A673 (cell line): ENCODE results near the gene ISG20L2. TPM values are rescaled to one million over a fixed set of nuclear protein-coding genes. Genes with fewer than 3 reads are reported as not detected.

Experiments used
- BruUV-seq: library from RNA; stranded (reverse); fragments of 400-500 nt; replicated peaks from 2 replicates; lab custom pipeline; 2021; lab: Mats Ljungman, UMichigan
- CTCF ChIA-PET: fragments of 300-600 bp; sonication (Branson Sonifier 250); formaldehyde crosslinking; loops from one replicate; lab custom pipeline; 2022; ENCODE audit warnings: antibody characterized with exemption; lab: Charles Lee
- POLR2A ChIA-PET: fragments of 300-600 bp; sonication (Branson Sonifier 250); formaldehyde crosslinking; loops from one replicate; lab custom pipeline; 2022; ENCODE audit warnings: antibody characterized with exemption; ENCODE audit not compliant: low non-redundant PET; lab: Charles Lee
- DNase-seq: peaks from one replicate; pipeline ENCODE4 v3.0.0-alpha.2; 2015; ENCODE audit warnings: low spot score
- H3K27ac ChIP-seq: fragments of 200-600 bp; sonication (generic); 2 replicates; pipeline ENCODE4 v1.5.1; 2016; ENCODE audit warnings: mixed run types, low read depth, mild to moderate bottlenecking, mixed read lengths, antibody characterized with exemption, low read length; ENCODE audit not compliant: poor library complexity, severe bottlenecking
- H3K27me3 ChIP-seq: fragments of 200-600 bp; sonication (generic); replicated peaks from 2 replicates; pipeline ENCODE4 v1.6.1; 2017; ENCODE audit warnings: mixed run types, low read depth, mild to moderate bottlenecking, mixed read lengths, antibody characterized with exemption, low read length; ENCODE audit not compliant: insufficient read depth, poor library complexity
- H3K36me3 ChIP-seq: fragments of 200-600 bp; sonication (generic); 2 replicates; pipeline ENCODE4 v1.6.1; 2016; ENCODE audit warnings: mixed run types, mild to moderate bottlenecking, mixed read lengths, antibody characterized with exemption, low read length; ENCODE audit not compliant: insufficient read depth, poor library complexity, severe bottlenecking
- H3K4me1 ChIP-seq: fragments of 200-600 bp; sonication (generic); 2 replicates; pipeline ENCODE4 v1.6.1; 2017; ENCODE audit warnings: mixed run types, mild to moderate bottlenecking, mixed read lengths, antibody characterized with exemption, low read length; ENCODE audit not compliant: insufficient read depth, poor library complexity, severe bottlenecking
- H3K4me3 ChIP-seq: fragments of 200-600 bp; sonication (generic); 2 replicates; pipeline ENCODE4 v1.5.1; 2016; ENCODE audit warnings: low read depth, mixed run types, mild to moderate bottlenecking, mixed read lengths, low read length; ENCODE audit not compliant: poor library complexity, severe bottlenecking
- H3K9me3 ChIP-seq: fragments of 200-600 bp; sonication (generic); 2 replicates; pipeline ENCODE4 v1.6.1; 2016; ENCODE audit warnings: mixed run types, low read depth, mild to moderate bottlenecking, mixed read lengths, antibody characterized with exemption, low read length; ENCODE audit not compliant: poor library complexity, severe bottlenecking
- EZH2 ChIP-seq: fragments of 200-600 bp; sonication (generic); IDR thresholded peaks from 2 replicates; pipeline ENCODE4 v1.6.1; 2017; ENCODE audit warnings: borderline replicate concordance, low read depth, mild to moderate bottlenecking, mixed read lengths, antibody characterized with exemption, low read length; ENCODE audit not compliant: poor library complexity, severe bottlenecking
- intact Hi-C: fragments of 100-400 bp; cut with micrococcal nuclease; formaldehyde crosslinking; loops from one replicate; pipeline ENCODE4 v1.10.0; 2022; ENCODE audit not compliant: unreplicated experiment
- total RNA-seq: library from RNA; stranded (reverse); gene quantifications from 2 replicates; pipeline ENCODE4 v1.2.3, GENCODE V29; 2021
- TF ChIP-seq, protein P1 (sequence below): fragments of 300-800, 200-600 bp; sonication (generic); conservative IDR thresholded peaks from 2 replicates; pipeline ENCODE4 v1.5.1; 2017; ENCODE audit warnings: low read depth, mild to moderate bottlenecking, antibody characterized with exemption, low read length, moderate library complexity, mixed read lengths

Gene ISG20L2
- total RNA-seq, 1 experiment from 2014 or later = 46.5 TPM

DNA sequence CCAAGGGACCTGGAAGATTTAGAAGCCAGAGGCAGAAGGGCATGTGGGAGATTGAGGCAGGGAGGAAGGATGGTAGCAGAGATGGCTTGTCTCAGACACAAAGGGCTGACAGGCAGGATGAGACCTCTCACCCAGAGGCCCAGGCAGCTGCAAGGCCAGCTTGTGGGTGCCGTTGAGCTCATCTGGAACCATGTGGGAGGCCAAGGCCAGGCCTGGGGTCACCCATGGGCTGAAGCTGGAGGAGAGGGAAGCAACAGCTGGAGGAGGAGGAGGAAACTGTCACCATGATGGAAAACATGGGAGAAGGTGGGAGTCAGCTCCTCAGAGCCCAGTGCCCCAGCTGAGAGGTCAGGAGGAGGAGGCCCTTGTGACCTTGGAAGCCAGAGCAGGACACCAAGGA is 29.6 kb downstream of the ISG20L2 start:
- H3K36me3 ChIP-seq = no peaks in the 10 kb centered on the region
- ChIA-PET POLR2A (no interaction called here), CTCF (interaction anchor here (0.8 kb wide), 1 partner anchor 9 kb away, joined by 5 read pairs; no protein-coding TSS in a partner anchor)
- H3K4me3 ChIP-seq = no peak overlapping the region
- no peak overlapping the region for H3K27ac ChIP-seq
- TF ChIP-seq EZH2 = no peak
- TF ChIP-seq, protein P1, sequence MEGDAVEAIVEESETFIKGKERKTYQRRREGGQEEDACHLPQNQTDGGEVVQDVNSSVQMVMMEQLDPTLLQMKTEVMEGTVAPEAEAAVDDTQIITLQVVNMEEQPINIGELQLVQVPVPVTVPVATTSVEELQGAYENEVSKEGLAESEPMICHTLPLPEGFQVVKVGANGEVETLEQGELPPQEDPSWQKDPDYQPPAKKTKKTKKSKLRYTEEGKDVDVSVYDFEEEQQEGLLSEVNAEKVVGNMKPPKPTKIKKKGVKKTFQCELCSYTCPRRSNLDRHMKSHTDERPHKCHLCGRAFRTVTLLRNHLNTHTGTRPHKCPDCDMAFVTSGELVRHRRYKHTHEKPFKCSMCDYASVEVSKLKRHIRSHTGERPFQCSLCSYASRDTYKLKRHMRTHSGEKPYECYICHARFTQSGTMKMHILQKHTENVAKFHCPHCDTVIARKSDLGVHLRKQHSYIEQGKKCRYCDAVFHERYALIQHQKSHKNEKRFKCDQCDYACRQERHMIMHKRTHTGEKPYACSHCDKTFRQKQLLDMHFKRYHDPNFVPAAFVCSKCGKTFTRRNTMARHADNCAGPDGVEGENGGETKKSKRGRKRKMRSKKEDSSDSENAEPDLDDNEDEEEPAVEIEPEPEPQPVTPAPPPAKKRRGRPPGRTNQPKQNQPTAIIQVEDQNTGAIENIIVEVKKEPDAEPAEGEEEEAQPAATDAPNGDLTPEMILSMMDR = no peak
- DNase-seq = no peak
- peaks cover 11% of the 10 kb centered on the region for H3K4me1 ChIP-seq
- no peaks in the 10 kb centered on the region for H3K9me3 ChIP-seq
- intact Hi-C loops = no loop called here
- no TSS peak for BruUV-seq
- H3K27me3 ChIP-seq = no peaks in the 10 kb centered on the region

DNA sequence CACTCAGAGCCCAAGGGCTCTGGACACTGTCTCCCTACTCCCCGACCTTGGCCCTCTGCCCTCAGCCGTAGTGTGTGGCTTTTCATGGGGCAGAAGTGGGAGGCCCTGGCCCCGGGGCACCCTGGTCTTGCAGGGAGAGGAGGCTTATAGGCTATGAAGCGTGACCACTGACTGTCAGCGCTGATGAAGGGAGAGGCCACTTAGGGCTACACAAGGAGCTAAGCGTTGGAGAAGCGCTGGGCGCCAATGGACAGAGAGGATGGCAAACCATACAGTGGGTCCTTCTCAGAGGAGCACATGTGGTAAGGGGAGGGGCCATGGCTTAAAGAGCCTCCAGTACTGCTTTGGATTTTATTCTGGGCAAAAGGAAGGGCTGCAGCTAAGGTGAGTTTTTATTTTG is 31.1 kb downstream of the ISG20L2 start:
- TF ChIP-seq EZH2 = no peak
- TF ChIP-seq, protein P1 = no peak
- no TSS peak for BruUV-seq
- intact Hi-C loops = no loop called here
- H3K27ac ChIP-seq = no peak overlapping the region
- H3K4me3 ChIP-seq = no peak overlapping the region
- no peak for DNase-seq
- H3K27me3 ChIP-seq = no peaks in the 10 kb centered on the region
- peaks cover 13% of the 10 kb centered on the region for H3K4me1 ChIP-seq
- CTCF ChIA-PET = no interaction called here
- POLR2A ChIA-PET = no interaction called here
- H3K9me3 ChIP-seq = no peaks in the 10 kb centered on the region
- no peaks in the 10 kb centered on the region for H3K36me3 ChIP-seq

DNA sequence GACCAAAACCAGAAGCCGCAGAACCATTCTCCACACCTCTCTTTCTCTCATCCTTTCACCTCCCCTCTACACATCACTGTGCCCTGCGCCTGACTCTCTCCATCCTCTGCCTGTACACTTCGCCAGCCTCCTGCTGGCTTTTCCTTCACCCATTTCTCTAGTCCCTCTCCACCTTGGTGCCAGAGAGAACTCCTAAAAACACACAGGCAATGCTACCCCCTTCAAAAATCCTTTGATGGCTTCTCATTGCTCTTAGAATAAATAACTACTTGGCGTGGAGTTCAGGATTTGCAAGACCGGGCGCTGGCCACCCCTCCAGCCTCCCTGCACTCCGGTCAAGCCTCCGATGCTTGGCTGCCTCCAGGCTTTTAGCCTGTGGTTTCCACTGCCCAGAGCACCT is 31.8 kb downstream of the ISG20L2 start:
- Histone ChIP-seq H3K27me3 (no peaks in the 10 kb centered on the region), H3K4me1 (peaks cover 17% of the 10 kb centered on the region), H3K9me3 (no peaks in the 10 kb centered on the region), H3K27ac (no peak overlapping the region), H3K36me3 (no peaks in the 10 kb centered on the region), H3K4me3 (no peak overlapping the region)
- intact Hi-C loops = no loop called here
- TF ChIP-seq, protein P1 = no peak
- TF ChIP-seq EZH2 = no peak
- ChIA-PET CTCF (no interaction called here), POLR2A (no interaction called here)
- DNase-seq = no peak
- BruUV-seq = no TSS peak

DNA sequence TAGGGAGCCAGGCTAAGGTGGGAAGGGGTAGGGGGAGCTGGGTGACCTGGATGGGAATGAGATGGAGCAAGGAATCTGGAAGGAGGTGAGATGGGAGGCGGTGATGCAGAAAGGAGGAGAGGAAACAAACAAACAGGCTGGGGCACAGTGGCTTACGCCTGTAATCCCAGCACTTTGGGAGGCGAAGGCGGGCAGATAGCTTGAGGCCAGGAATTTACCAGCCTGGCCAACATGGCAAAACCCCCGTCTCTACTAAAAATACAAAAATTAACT is 33.9 kb downstream of the ISG20L2 start:
- Histone ChIP-seq H3K36me3 (no peaks in the 10 kb centered on the region), H3K27me3 (no peaks in the 10 kb centered on the region), H3K27ac (no peak overlapping the region), H3K9me3 (no peaks in the 10 kb centered on the region), H3K4me3 (no peak overlapping the region), H3K4me1 (peaks cover 21% of the 10 kb centered on the region)
- no peak for TF ChIP-seq EZH2
- TF ChIP-seq, protein P1 = no peak
- POLR2A ChIA-PET = no interaction called here
- CTCF ChIA-PET = no interaction called here
- DNase-seq = no peak
- no TSS peak for BruUV-seq
- intact Hi-C loops = no loop called here
